Activated CD8-positive, alpha-beta T cell treated with anti-CD3 and anti-CD28 coated beads, Interleukin-2, amount 10 ng/mL, durations not matched to agents 7 days and 5 days (primary cell): ENCODE results near the gene SPATA7. TPM values are rescaled to one million over a fixed set of nuclear protein-coding genes. Genes with fewer than 3 reads are reported as not detected.
A peak's percentile ranks its signal among the peaks of the same experiment; 100 is the strongest.

ENCODE experiments used
- ATAC-seq: fragments of 150-1000 bp; cut with Tn5 transposase; one replicate; pipeline ENCODE4 v1.10.0; 2021; ENCODE audit warnings: moderate library complexity
- CTCF ChIA-PET: fragments of 350-600 bp; sonication (Branson Sonifier 250); formaldehyde crosslinking; loops from one replicate; lab custom pipeline; 2021; ENCODE audit warnings: antibody characterized with exemption; lab: Charles Lee
- POLR2A ChIA-PET: fragments of 350-600 bp; sonication (Branson Sonifier 250); formaldehyde crosslinking; loops from one replicate; lab custom pipeline; 2021; ENCODE audit warnings: antibody characterized with exemption; lab: Charles Lee
- DNase-seq: peaks from one replicate; pipeline ENCODE4 v3.0.0-alpha.2; 2020
- H3K27ac Mint-ChIP-seq: one replicate; pipeline ENCODE4 v1.8.0; 2021; ENCODE audit warnings: mild to moderate bottlenecking, mixed read lengths
- H3K27me3 Mint-ChIP-seq: one replicate; pipeline ENCODE4 v1.8.0; 2021; ENCODE audit warnings: low read depth, mixed read lengths
- H3K36me3 Mint-ChIP-seq: one replicate; pipeline ENCODE4 v1.8.0; 2021; ENCODE audit warnings: low read depth, mixed read lengths
- H3K4me1 Mint-ChIP-seq: one replicate; pipeline ENCODE4 v1.8.0; 2021; ENCODE audit warnings: low read depth, mixed read lengths
- H3K4me3 Mint-ChIP-seq: one replicate; pipeline ENCODE4 v1.8.0; 2021; ENCODE audit warnings: mild to moderate bottlenecking, mixed read lengths
- H3K9me3 Mint-ChIP-seq: one replicate; pipeline ENCODE4 v1.8.0; 2022; ENCODE audit warnings: mixed read lengths; ENCODE audit not compliant: insufficient read depth
- total RNA-seq, 2 experiments: library from RNA; stranded (reverse); gene quantifications; one replicate each; pipeline ENCODE4 v1.2.3, GENCODE V29; 2021

Gene SPATA7
- total RNA-seq, 2 experiments from 2014 or later = 3.3 to 4.3 TPM

DNA sequence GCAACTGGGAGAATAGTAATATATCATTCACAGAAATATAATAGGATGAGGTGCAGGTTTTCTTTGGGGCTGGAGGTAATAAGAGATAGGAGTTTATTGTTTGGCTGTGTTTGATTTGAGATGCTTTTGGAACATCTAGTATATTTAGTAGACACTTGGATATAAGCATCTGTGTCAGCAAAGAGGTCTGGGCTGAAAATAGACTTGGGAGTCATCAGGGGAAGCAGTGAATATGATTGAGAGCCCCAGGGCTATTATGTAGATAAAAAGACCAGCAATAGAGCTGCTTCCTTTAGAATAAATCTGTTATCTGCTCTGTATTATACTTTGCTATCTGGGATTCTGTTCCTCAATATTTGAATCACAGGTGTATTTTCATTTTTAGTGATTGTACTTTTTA, 36.6 kb downstream of the SPATA7 start:
- Mint-ChIP-seq H3K27me3 (no peaks in the 10 kb centered on the region), H3K36me3 (peaks cover 8% of the 10 kb centered on the region), H3K4me3 (no peak overlapping the region), H3K27ac (no peak overlapping the region), H3K4me1 (no peaks in the 10 kb centered on the region), H3K9me3 (no peaks in the 10 kb centered on the region)
- ATAC-seq = no peak
- POLR2A ChIA-PET = no interaction called here
- CTCF ChIA-PET = no interaction called here
- no peak for DNase-seq

DNA sequence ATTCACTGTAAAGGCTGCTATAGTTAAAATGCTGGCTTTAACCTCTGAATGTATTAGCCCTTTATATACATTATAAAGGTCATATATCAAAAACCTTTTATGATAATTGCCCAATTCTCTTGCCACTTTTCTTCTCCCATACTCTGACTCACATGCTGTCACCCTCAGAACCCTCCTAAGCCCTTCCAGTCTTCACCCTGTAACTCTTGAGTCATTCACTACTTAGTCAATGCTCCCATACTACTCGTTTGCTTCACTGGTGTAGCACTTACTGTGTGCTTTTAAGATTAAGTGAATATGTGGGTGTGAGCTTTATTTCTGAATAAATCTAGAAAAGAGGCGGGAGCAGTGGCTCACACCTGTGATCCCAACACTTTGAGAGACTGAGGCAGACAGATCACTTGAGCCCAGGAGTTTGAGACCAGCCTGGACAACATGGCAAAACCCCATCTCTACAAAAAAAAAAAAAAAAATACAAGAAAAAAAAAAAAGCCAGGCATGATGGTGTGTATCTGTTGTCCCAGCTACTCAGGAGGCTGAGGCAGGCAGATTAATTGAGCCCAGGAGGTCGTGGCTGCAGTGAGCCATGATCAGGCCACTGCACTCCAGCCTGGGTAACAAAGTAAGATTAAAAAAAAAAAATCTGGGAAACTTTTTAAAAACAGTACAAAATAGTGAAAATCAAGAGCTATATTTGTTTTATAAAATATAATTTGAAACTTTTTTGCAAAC, 37.6 kb downstream of the SPATA7 start:
- no peak for ATAC-seq
- no peak for DNase-seq
- CTCF ChIA-PET = no interaction called here

DNA sequence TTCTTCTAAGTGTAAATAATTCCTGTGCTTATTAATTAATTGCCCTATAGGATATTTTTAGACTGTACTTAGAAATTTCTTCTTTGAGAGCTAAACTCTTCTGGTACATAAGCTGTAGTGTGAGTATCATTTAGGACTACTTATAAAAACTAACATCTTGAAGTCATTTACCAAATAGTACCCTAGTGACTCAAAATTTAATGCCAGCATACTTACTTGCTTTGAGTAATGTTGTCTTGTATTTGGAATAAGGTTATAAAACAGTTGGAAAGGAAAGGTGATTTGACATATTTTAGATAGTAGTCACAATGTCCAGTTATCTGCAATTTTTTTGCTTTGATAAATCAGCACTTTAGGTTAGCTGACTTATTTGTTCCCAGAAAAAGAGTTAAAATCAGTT, 39.1 kb downstream of the SPATA7 start:
- no peak for DNase-seq
- Mint-ChIP-seq H3K9me3 (no peaks in the 10 kb centered on the region), H3K4me3 (no peak overlapping the region), H3K4me1 (no peaks in the 10 kb centered on the region), H3K27me3 (no peaks in the 10 kb centered on the region), H3K27ac (no peak overlapping the region), H3K36me3 (no peaks in the 10 kb centered on the region)
- ChIA-PET POLR2A (no interaction called here), CTCF (no interaction called here)
- no peak for ATAC-seq

More for the DNA sequence above, 37.6 kb downstream of the SPATA7 start:
- Mint-ChIP-seq H3K4me3 (no peak overlapping the region), H3K36me3 (peaks cover 2% of the 10 kb centered on the region), H3K4me1 (no peaks in the 10 kb centered on the region), H3K27me3 (no peaks in the 10 kb centered on the region), H3K27ac (no peak overlapping the region), H3K9me3 (no peaks in the 10 kb centered on the region)
- POLR2A ChIA-PET = no interaction called here

DNA sequence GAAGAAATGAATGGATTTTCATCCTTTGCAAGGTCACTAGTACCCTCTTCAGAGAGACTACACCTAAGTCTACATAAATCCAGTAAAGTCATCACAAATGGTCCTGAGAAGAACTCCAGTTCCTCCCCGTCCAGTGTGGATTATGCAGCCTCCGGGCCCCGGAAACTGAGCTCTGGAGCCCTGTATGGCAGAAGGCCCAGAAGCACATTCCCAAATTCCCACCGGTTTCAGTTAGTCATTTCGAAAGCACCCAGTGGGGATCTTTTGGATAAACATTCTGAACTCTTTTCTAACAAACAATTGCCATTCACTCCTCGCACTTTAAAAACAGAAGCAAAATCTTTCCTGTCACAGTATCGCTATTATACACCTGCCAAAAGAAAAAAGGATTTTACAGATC, 40.8 kb downstream of the SPATA7 start:
- no peaks in the 10 kb centered on the region for H3K36me3 Mint-ChIP-seq
- ChIA-PET CTCF (no interaction called here), POLR2A (no interaction called here)
- H3K9me3 Mint-ChIP-seq = no peaks in the 10 kb centered on the region
- H3K27ac Mint-ChIP-seq = no peak overlapping the region
- no peaks in the 10 kb centered on the region for H3K4me1 Mint-ChIP-seq
- DNase-seq (no peak), ATAC-seq (no peak)
- H3K27me3 Mint-ChIP-seq = no peaks in the 10 kb centered on the region
- no peak overlapping the region for H3K4me3 Mint-ChIP-seq

DNA sequence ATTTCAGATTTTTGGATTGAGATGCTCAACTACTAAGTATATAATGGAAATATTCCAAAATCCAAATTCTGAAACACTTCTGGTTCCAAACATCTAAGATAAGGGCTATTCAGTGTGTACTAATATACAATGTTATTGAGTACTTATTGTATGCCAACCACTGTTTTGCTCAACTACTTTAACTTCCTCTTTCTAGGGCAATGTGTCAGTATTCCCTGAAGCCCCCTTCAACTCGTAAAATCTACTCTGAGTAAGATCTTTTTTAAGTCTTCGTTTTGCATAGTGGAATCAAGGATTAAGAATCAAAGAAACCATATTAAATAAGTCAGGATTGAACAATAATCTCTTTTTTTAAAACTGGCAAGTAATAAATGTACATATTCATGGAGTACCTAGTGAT, 45.5 kb downstream of the SPATA7 start:
- no peak overlapping the region for H3K4me3 Mint-ChIP-seq
- no peaks in the 10 kb centered on the region for H3K36me3 Mint-ChIP-seq
- CTCF ChIA-PET = no interaction called here
- POLR2A ChIA-PET = no interaction called here
- H3K4me1 Mint-ChIP-seq = no peaks in the 10 kb centered on the region
- no peak overlapping the region for H3K27ac Mint-ChIP-seq
- ATAC-seq (no peak), DNase-seq (no peak)
- no peaks in the 10 kb centered on the region for H3K27me3 Mint-ChIP-seq
- H3K9me3 Mint-ChIP-seq = no peaks in the 10 kb centered on the region

DNA sequence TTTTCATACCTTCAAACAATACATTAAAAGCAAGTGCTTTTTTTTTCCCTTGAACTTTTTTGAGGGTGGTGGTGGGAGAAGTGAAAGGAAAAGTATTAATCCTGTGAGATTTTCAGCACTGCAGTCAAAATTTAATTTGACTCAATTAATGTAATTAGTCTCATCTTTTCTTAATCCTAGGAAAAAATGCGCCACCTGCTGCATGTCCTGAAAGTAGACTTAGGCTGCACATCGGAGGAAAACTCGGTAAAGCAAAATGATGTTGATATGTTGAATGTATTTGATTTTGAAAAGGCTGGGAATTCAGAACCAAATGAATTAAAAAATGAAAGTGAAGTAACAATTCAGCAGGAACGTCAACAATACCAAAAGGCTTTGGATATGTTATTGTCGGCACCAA, 52.2 kb downstream of the SPATA7 start:
- no peak for DNase-seq
- ATAC-seq = no peak
- no peaks in the 10 kb centered on the region for H3K36me3 Mint-ChIP-seq
- no peak overlapping the region for H3K4me3 Mint-ChIP-seq
- H3K4me1 Mint-ChIP-seq = no peaks in the 10 kb centered on the region
- H3K27ac Mint-ChIP-seq = no peak overlapping the region
- no peaks in the 10 kb centered on the region for H3K9me3 Mint-ChIP-seq
- ChIA-PET POLR2A (no interaction called here), CTCF (no interaction called here)
- H3K27me3 Mint-ChIP-seq = no peaks in the 10 kb centered on the region

DNA sequence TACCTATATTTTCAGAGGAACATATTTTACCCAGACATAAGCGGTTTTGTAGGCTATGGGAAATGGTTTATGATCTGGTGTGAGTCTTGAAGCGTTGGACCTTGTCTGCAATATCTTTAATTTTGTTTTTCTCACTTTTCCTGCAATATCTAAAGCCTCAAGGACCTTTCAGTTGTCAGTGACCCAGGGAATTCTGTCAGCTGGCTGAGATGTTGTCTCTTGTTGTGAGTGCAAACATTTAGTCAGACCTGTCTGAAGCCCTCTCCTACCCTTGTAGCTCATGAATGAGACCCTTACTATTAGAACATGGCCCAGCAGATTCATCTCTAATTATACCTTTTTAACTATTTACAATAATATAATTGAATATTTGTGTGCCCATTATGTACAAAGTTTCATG, 53.6 kb downstream of the SPATA7 start:
- ATAC-seq (no peak), DNase-seq (no peak)
- Mint-ChIP-seq H3K27me3 (no peaks in the 10 kb centered on the region), H3K4me3 (no peak overlapping the region), H3K4me1 (no peaks in the 10 kb centered on the region), H3K9me3 (no peaks in the 10 kb centered on the region), H3K27ac (no peak overlapping the region), H3K36me3 (no peaks in the 10 kb centered on the region)
- ChIA-PET CTCF (no interaction called here), POLR2A (no interaction called here)

DNA sequence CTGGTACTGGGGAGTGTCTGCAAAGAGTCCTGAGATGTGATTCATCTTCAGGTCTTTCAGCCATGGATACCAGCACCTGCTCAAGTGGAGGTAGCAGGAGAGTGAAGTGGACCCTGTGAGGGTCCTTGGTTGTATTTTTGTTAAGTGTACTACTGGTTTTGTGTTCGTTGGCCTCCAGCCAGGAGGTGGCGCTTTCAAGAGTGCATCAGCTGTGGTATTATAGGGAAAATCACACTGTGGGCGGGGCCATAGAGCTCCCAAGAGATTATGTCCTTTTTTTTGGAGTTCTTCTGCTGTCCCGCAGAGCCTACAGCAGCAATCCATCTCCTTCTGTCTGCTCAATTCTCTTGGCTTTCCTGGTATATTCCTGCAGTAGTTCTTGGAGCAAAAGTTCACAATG, 66.8 kb downstream of the SPATA7 start:
- Mint-ChIP-seq H3K36me3 (peaks cover under 1% of the 10 kb centered on the region), H3K27ac (no peak overlapping the region), H3K9me3 (peaks cover 7% of the 10 kb centered on the region), H3K4me1 (no peaks in the 10 kb centered on the region), H3K4me3 (no peak overlapping the region), H3K27me3 (no peaks in the 10 kb centered on the region)
- ATAC-seq = no peak
- ChIA-PET POLR2A (no interaction called here), CTCF (no interaction called here)
- DNase-seq = no peak

DNA sequence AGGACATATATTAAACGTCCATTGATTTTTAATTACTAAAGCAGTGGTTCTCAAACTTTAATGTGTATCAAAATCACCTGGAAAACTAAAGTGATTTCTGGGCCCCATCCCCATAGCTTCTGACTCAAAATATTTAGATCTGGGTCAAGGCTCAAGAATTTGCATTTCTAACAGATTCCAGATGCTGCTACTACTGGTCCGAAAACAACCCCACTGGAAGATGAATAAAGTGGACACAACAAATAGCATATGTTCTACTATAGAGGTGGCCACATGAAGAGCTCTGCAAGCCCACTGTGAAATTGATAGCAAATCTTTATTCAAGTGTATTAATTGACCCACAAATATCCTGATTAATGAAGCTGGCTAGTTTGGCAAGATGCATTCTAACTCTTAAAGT, 69.4 kb downstream of the SPATA7 start:
- H3K9me3 Mint-ChIP-seq = peaks cover 7% of the 10 kb centered on the region
- no peak overlapping the region for H3K27ac Mint-ChIP-seq
- DNase-seq = no peak
- ChIA-PET POLR2A (no interaction called here), CTCF (interaction anchor here (1.1 to 2.2 kb wide), 3 partner anchors 9 to 140 kb away, joined by 3 to 9 read pairs (median 3); no protein-coding TSS in a partner anchor)
- H3K4me3 Mint-ChIP-seq = no peak overlapping the region
- ATAC-seq = no peak
- H3K4me1 Mint-ChIP-seq = no peaks in the 10 kb centered on the region
- H3K27me3 Mint-ChIP-seq = no peaks in the 10 kb centered on the region
- H3K36me3 Mint-ChIP-seq = peaks cover 3% of the 10 kb centered on the region

DNA sequence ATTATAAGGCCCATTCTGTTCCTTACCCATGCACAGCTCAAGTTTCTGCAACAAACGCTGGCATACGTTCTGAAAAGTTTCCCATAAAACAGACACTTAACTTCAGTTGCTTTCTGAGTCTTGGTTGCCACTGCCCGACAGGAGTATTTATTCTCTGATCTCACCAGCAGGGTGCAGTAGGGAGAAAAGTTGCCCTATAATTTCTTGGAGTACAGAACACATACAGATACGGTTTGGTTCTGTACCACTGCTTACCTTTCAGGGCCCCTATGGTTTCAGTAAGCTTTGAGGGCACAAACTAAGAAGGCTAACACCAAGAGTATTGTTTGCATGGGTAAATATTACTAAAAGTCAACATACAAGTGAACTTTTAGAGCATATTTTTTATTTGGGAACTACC, 77.9 kb downstream of the SPATA7 start:
- ChIA-PET CTCF (interaction anchor here (1.2 to 2.0 kb wide), 2 partner anchors 9 to 230 kb away, joined by 3 to 9 read pairs; no protein-coding TSS in a partner anchor), POLR2A (no interaction called here)
- H3K36me3 Mint-ChIP-seq = no peaks in the 10 kb centered on the region
- no peaks in the 10 kb centered on the region for H3K9me3 Mint-ChIP-seq
- peak; percentile 51 for ATAC-seq
- no peaks in the 10 kb centered on the region for H3K4me1 Mint-ChIP-seq
- no peaks in the 10 kb centered on the region for H3K27me3 Mint-ChIP-seq
- H3K27ac Mint-ChIP-seq = no peak overlapping the region
- peak; percentile 34 for DNase-seq
- H3K4me3 Mint-ChIP-seq = no peak overlapping the region

DNA sequence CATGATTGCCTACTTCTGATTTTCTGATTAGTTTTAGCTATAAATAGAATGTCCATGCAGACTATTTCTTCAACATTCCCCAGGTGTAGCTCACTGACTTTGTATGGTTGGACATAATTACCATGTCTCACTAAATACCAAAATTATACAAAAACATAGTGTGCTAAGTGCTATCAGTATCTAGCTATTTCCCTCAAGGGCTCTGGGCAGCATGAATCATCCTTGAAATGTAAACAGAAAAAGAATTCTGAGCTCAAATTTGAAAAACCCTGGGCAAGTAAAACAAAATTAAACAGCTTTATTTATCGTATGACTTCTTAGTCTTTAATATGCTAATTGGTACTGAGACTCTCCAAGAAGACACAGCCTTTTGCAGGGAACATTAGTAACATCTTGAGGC, 82.9 kb downstream of the SPATA7 start:
- Mint-ChIP-seq H3K27me3 (no peaks in the 10 kb centered on the region), H3K36me3 (no peaks in the 10 kb centered on the region), H3K4me3 (no peak overlapping the region), H3K4me1 (no peaks in the 10 kb centered on the region), H3K9me3 (no peaks in the 10 kb centered on the region), H3K27ac (no peak overlapping the region)
- ChIA-PET POLR2A (no interaction called here), CTCF (no interaction called here)
- DNase-seq (no peak), ATAC-seq (no peak)

DNA sequence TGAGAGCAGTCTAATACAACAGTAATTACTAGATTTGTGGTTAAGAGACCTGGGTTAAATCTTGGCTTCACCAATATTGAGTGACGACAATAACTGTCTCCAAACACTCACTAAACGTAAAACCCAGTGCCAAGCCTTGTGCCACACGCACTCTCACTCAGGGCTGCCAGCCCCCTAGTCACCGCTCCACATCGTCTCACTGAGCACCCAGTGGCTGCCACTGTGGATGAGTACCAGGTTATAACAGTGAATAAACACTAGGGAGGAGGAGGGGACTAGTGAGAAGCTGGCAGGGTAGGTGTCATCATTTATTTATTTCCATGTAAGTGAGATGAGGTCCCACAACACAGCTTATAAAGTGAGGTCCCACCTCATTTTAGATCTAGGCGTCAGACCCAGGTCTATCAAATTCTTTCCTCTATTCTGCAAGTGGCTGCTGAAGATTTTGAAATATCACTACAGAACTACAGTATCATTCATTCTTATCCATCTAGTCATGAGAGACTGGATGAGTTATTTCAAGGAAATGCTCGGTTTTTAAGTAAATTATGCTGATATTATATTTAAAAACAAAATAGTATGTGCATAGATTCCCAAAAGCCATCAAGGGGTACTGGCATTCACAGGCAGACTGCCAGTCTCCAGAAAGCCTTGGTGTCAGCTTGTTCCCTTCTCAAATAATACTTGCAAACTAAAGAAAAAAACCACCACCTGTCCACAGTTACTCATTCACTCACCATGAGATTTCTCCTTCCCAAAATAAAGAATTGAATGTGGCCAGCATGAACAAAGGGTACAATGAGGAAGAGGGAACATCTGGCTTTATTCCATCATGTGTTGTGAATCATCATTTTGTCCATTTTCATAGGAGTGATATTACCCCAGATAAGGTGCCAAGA, 85.3 kb downstream of the SPATA7 start:
- H3K36me3 Mint-ChIP-seq = no peaks in the 10 kb centered on the region
- DNase-seq (no peak), ATAC-seq (no peak)
- ChIA-PET CTCF (no interaction called here), POLR2A (no interaction called here)
- no peaks in the 10 kb centered on the region for H3K9me3 Mint-ChIP-seq
- no peaks in the 10 kb centered on the region for H3K27me3 Mint-ChIP-seq
- no peak overlapping the region for H3K4me3 Mint-ChIP-seq
- no peaks in the 10 kb centered on the region for H3K4me1 Mint-ChIP-seq
- H3K27ac Mint-ChIP-seq = no peak overlapping the region
